ENCODE measurements around the gene TRIM71.

GRCh38 chr3:32781211-32781968 is 36.4 kb upstream of the TRIM71 start:
- TF ChIP-seq CTCF (IDR thresholded peaks at IDR 0.05) (peak; percentile 49 to 73 (median 58)), POLR2A (IDR thresholded peaks at IDR 0.05) (no peak)
